Stimulated activated CD4-positive, alpha-beta T cell treated with anti-CD3 and anti-CD28 coated beads, Interleukin-15, amount 100 ng/mL, for 1 hour (primary cell): ENCODE results near the gene DEFB118.
"Not testable (repeated sequence)": the region's sequence is repeated elsewhere in the genome, so short reads cannot be mapped to it uniquely, and the experiment has no call there.

Experiments used
- DNase-seq, 2 donors: peaks; one replicate each; pipeline ENCODE4 v3.0.0-alpha.2; 2020; ENCODE audit warnings: low read depth in 1 of 2, low spot score in 1 of 2

Gene DEFB118, protein sequence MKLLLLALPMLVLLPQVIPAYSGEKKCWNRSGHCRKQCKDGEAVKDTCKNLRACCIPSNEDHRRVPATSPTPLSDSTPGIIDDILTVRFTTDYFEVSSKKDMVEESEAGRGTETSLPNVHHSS

DNA sequence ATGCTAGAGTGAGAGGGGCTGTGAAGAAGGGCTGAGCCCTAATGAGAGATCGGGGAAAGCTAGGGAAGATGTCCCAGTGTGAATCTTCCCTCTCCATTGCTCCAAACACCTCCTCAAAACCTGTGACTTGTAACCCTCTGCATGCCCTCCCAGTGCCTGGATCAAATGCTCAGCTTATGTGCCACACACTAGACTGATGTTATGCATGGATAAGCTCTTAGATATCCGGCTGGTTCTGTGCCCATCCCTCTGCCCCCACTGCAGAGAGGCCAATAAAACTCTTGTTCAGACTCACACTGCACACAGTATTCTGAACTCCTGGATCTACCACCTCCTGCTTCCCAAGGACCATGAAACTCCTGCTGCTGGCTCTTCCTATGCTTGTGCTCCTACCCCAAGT is at the start of gene DEFB118:
Gene DEFB118, plus strand, starts transcription at position 301 of the 400 bp plus-strand sequence. Its CDS starts 50 bp downstream, at position 351.
- no peak for DNase-seq

DNA sequence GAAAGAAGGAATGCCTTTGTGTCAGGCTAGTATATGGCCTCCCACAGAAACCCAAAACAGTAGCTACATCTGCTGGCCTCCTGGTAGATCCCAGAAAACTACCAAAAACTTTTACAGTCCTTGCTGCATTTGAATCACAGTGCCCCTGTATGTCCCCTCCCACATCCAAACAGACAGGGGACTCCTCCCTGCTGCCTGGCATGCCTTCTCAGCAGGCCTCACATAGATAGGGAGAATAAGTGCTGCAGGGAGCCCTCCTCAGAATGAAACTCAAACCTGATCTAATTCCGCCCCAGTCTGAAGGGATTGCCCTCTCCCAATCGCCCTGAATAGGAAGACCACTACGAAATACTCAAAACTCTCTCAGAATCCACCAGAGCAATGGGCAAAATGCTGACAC is 45.9 kb upstream of the DEFB118 start:
- no peak for DNase-seq

DNA sequence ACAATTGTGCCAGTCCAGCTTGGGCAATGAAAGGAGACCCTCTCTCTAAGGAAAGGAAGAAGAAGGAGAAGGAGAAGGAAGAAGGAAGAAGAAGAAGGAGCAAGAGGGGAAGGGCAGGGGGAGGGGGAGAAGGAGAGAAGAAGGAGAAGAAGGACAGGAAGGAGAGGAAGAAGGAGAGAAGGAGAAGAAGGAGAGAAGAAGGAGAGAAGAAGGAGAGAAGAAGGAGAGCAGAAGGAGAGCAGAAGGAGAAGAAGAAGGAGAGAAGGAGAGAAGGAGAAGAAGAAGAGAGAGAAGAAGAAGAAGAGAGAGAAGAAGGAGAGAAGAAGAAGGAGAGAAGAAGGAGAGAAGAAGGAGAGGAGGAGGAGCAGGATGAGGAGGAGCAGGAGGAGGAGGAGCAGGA is 37.5 kb upstream of the DEFB118 start:
- no peak for DNase-seq

DNA sequence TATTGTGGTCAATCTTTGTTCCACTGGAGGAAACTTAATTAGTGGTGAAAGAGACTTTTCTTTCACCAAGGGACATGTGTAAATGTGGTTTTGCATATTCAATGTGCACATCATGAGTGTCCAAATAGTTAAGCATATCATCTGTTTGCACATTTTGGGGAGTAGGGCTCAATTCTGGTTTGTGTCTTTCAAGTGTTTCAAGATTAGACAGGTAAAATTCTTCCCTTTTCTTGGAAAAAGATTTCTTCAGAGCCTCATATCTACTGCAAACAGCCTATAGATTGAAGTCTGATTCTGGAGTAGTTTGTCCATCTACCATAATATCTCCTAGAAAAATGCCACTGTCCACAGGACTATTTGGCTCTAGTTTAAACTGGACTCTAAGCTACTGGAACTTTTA is 26.9 kb upstream of the DEFB118 start:
- DNase-seq = no peak

DNA sequence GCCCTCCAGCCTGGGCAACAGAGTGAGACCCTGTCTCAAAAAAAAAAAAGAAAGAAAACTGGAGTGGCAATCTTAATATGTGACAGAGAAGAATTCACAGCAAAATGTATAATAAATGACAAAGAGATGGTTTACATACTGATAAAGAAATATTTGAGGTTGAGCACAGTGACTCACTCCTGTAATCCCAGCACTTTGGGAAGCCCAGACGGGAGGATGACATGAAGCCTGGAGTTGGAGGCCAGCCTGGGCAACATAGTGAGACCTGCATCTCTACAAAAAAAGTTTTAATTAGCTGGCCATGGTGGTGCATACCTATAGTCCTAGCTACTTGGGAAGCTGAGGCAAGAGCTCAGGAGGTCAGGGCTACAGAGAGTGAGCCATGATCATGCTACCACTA is 12.4 kb upstream of the DEFB118 start:
- no peak for DNase-seq

DNA sequence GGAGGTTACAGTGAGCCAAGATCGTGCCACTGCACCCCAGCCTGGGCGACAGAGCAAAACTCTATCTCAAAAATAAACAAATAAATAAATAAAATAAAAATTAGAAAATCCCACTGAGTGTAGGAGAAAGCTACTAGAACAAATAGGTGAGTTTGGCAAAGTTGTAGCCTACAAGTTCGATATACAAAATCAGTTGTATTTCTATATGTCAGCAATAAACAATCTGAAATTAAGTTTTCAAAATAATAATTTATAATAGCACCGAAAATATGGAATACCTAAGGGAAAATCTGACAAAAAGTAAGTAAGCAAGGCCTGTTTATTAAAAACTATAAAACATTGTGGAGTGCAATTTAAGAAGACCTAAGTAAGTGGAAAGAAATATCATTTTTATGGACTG is 5.1 kb upstream of the DEFB118 start:
- DNase-seq = no peak

DNA sequence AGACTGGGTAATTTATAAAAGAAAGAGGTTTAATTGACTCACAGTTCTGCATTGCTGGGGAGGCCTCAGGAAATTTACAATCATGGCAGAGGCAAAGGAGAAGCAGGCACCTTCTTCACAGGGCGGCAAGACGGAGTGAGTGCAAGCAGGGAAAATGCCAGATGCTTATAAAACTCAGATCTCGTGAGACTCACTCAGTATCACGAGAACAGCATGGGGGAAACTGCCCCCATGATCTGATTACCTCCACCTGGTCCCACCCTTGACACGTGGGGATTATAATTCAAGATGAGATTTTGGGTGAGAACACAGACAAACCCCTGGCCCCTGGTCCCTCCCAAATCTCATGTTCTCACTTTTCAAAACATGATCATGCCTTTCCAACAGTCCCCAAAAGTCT is 4.1 kb upstream of the DEFB118 start:
- not testable (repeated sequence) for DNase-seq

DNA sequence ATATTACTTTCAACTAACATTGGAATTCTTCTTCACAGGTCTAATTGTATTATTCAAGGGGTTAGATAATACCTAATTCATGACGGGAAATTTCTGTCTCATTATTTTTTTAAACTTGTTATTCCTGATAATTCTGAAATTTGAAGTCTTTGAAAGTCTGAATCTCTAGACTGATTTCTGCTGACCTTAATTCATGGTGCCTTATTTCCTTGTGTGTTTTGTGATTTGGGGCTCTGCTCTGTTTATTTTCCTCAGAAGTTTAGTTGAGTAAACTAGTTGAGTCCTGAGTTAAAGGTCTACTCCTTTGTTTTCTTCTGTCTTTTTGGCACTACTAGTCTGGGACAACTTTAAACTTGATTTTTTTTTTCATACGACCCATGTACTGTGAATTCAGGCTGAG is 5.9 kb downstream of the DEFB118 start:
- DNase-seq = no peak

DNA sequence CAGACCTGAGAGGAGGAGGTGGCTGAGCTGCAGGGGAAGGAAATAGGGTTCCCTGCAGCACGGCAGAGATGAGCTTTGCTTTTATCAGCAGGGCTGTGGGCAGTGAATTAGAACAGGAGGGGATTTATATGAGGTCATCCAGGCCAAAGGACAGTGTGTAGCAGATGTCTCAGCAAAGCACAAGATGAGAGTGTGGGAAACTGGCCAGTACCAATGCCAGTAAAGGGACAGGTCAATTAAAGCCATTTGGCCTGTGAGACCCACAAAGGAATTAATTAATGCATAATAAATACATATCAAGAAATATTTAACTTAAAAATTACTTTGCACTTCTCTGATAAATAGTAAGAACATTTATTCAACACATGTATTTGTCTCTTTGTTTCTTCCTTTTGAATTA is 22.1 kb downstream of the DEFB118 start, which contains the start of gene DEFB119:
Gene DEFB119, minus strand, starts transcription at position 101 of the 400 bp plus-strand sequence. CDS start 107 bp downstream, outside the sequence.
- no peak for DNase-seq

DNA sequence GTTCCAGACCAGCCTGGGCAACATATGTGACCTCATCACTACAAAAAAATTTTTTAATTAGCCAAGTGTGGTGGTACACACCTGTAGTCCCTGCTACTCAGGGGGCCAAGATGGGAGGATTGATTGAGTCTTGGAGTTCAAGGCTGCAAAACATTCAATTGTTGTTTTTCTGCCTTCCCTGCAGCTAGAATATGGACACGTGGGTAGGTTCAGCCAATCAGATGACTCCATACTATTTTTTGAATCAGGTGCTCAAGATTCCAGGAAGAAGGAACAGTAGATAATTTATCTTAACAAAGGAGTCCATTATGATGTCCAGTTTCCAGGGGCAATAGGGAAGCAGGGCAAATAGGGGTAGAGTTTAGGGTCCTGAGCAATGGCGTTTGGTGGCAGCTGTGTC is 24.4 kb downstream of the DEFB118 start:
- DNase-seq = no peak

DNA sequence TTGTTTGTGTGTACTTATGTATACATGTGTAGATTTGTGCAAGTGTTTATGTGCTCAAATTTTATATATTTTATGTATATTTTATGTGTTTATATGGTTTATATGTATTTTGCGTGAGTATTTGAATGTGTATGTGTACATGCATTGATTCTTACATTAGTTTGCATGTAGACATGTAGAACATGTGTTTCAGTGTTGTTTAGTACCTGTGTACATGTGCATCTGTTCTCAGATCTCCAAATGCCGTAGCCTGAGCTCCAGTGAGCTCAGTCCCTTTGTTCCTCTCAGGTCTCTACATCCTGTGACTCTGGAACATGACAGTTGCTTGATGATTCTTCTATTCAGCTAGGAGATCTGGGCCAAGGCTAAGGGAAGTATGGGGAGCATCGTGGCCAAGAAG is 26.5 kb downstream of the DEFB118 start:
- no peak for DNase-seq

DNA sequence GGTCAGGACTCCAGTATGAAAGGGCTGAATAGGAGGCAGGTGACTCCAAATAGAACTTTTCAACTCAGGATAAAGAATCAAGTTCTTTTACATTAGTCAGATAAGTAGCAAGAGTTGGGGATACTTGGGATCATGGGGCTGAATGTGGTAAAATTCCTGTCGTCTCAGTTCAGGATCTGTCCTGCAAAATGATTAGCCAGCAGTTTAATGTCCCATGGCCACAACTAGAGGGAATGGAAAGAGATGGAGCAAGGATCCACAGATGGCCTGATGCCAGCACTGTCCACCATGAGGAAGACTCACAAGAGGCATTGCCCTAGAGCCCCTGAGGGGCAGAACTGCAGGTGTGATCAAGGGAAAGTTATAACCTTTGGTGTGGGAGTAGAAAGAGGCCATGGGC is 35.5 kb downstream of the DEFB118 start:
- DNase-seq = no peak

DNA sequence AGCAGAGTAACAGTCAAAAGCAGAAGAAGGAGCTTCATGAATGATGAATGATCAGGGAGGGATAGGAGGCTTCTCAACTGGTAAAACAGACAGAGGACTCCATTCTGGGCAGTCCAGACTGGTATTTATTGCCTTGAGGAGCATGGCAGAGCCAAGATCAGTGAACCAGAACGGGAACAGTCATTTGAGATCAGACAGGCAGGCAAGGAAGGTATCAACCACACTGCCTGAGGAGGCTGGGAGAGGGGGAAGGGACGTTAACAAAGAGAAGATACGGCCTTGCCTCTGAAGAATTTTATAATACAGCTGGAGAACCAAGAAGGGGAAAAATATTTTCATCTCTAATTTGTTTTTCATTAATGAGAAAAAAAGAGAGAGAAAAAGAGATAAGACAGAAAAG is 37.7 kb downstream of the DEFB118 start, which contains the start of gene DEFB121:
Gene DEFB121, minus strand, starts transcription at position 101 of the 400 bp plus-strand sequence. Its CDS starts 63 bp downstream, at position 38.
- DNase-seq = no peak

DNA sequence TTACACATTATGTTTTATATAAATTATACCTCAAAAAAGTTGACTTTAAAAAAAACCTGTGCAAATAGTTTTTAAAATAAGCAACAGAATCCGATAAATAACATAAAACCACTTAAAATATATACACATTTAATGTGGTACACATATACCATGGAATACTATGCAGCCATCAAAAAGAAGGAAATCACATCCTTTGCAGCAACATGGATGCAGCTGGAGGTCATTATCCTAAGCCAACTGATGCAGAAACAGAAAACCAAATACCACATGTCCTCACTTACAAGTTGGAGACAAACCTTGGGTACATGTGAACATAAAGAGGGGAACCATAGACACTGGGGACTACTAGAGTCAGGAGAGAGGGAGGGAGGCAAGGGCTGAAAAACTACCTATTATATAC is 41.6 kb downstream of the DEFB118 start:
- DNase-seq = no peak

DNA sequence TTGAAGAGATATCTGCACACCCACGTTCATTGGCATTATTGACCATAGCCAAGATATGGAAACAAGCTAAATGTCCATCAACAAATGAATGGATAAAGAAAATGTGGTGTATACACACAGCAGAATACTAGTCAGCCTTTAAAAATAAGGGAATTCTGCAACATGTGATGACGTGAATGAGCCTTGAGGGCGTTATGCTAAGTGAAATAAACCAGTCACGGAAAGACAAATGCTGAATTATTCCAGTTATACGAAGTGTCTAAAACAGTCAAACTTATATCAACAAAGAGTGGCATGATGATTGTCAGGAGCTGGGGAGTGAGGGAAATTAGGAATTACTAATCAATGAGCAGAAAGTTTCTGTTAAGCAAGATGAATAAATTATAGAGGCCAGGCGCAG is 46.0 kb downstream of the DEFB118 start:
- DNase-seq = no peak

DNA sequence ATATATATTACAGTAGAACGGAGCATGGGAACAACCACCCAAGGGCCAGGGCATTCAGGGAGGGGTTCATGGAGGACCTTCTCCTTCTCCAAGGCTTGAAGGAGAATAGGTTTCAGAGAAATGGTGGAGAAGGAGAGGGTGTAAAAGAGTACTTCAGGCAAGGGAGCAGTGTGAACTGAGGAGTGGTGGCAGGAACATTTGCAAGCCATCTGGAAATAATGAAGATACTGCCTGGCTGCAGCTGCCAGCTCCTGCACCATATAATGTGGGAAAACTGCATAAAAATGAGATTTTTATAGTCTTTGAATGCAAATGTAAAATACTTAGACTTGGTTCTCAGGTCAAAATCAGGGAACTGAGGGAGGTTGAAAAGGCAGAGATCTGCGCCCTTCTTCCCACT is 47.3 kb downstream of the DEFB118 start:
- DNase-seq = no peak

DNA sequence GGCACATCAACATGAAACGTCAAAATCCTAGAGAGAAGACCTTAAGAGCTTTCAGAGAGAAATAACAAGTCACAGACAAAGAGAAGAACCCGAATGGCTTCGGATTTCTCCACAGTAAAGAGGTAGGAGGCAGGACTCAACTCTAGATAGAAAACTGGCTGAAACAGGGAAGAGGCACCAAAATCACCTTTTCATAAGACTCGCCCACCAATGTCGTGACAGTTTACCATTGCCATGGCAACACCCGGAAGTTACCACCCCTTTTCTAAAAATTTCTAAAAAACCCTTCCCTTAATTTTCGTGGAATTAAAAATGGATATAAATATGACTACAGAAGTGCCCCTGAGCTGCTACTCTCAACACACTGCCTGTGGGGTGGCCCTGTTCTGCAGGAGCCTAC is 49.9 kb downstream of the DEFB118 start:
- no peak for DNase-seq
